ENCODE results near the gene TCEA3.

TCEA3 gene

GRCh38 chr1:23424293-23425192 lies at the start of gene TCEA3:
Gene TCEA3, minus strand, starts transcription at chr1:23424748. Its CDS starts 115 bp downstream, at chr1:23424633.
- TF ChIP-seq CTCF (IDR thresholded peaks at IDR 0.05; ENCODE audit: extremely low read depth, missing control alignments), result no peak
- DNase-seq (ENCODE audit: low spot score), result peak; percentile 52

- TF ChIP-seq CTCF (IDR thresholded peaks at IDR 0.05; ENCODE audit: extremely low read depth, missing control alignments), result no peak
Observed at GRCh38 chr1:23473037-23473800, 48.7 kb upstream of the TCEA3 start.

GRCh38 chr1:23472351-23473036 lies 47.9 kb upstream of the TCEA3 start:
- TF ChIP-seq CTCF (IDR thresholded peaks at IDR 0.05; ENCODE audit: extremely low read depth, missing control alignments), result no peak
- no peak for DNase-seq (ENCODE audit: low spot score)

More at GRCh38 chr1:23473037-23473800, 48.7 kb upstream of the TCEA3 start:
- DNase-seq (ENCODE audit: low spot score), result no peak

- TF ChIP-seq CTCF (IDR thresholded peaks at IDR 0.05; ENCODE audit: extremely low read depth, missing control alignments), result no peak
- no peak for DNase-seq (ENCODE audit: low spot score)
Observed at GRCh38 chr1:23471473-23472075, 47.0 kb upstream of the TCEA3 start.

GRCh38 chr1:23470282-23471070 lies 45.9 kb upstream of the TCEA3 start:
- DNase-seq (ENCODE audit: low spot score), result no peak
- TF ChIP-seq CTCF (IDR thresholded peaks at IDR 0.05; ENCODE audit: extremely low read depth, missing control alignments), result no peak

GRCh38 chr1:23469372-23469982 lies 44.9 kb upstream of the TCEA3 start:
- DNase-seq (ENCODE audit: low spot score), result no peak
- no peak for TF ChIP-seq CTCF (IDR thresholded peaks at IDR 0.05; ENCODE audit: extremely low read depth, missing control alignments)

All from GM20000 (cell line).